ENCODE results near the gene DISC1.
"Not testable (repeated sequence)": the region's sequence is repeated elsewhere in the genome, so short reads cannot be mapped to it uniquely, and the experiment has no call there.

DISC1 gene

DNA sequence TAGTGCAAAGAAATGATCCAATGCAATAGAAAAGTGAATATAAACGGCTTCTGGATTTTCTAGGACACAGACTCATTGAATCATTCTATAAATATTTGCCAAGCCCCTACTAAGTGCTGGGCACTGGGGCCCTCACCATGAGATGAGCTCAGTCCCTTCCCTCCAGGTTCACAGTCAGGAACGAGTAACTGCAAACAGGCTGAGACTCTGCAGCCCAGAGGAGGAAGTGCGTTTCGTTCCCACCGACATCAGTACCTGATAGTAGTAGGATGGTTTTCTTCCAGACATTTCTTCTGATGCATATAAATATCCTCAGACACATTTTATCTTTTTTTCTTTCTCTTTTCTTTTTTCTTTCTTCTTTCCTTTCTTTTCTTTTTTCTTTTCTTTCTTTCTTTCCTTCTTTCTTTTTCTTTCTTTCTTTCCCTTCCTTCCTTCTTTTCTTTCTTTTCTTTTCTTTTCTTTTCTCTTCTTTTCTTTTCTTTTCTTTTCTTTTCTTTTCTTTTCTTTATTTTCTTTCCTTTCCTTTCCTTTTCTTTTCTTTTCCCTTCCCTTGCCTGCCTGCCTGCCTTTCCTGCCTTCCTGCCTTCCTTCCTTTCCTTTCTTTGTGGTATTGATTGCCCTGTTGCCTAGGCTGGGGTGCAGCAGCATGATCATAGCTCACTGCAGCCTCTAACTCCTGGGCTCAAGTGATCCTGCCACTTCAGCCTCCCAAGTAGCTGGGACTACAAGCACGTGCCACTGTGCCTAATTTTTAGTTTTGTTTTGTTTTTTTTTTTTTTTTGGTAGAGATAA lies 135.4 kb downstream of the DISC1 start:
- Histone ChIP-seq H3K36me3 (ENCODE audit: low read length) (no peaks in the 10 kb centered on the region), H3K4me3 (ENCODE audit: insufficient read depth, low read length, poor library complexity, severe bottlenecking) (no peak overlapping the region), H3K27ac (ENCODE audit: low read depth, low read length) (no peak overlapping the region), H3F3A (ENCODE audit: insufficient read depth) (no peaks in the 10 kb centered on the region), H3K27me3 (ENCODE audit: low read length) (no peaks in the 10 kb centered on the region), H3K9ac (ENCODE audit: low read length) (no peak overlapping the region), H3K4me2 (ENCODE audit: low read depth, low read length, poor library complexity, severe bottlenecking) (no peak overlapping the region), H3K9me3 (ENCODE audit: insufficient read depth, low read length) (no peaks in the 10 kb centered on the region), H2AFZ (ENCODE audit: low read depth, low read length, severe bottlenecking) (no peak overlapping the region), H3K9me2 (replicated peaks; ENCODE audit: insufficient read depth, low read length) (no peaks in the 10 kb centered on the region), H3K79me2 (ENCODE audit: insufficient read depth, low read length) (no peaks in the 10 kb centered on the region), H4K20me1 (ENCODE audit: low read depth, low read length) (no peaks in the 10 kb centered on the region)
- TF ChIP-seq EZH2phosphoT487 (conservative IDR thresholded peaks at IDR 0.05; ENCODE audit: low read length) = no peak
- TF ChIP-seq, protein P1, sequence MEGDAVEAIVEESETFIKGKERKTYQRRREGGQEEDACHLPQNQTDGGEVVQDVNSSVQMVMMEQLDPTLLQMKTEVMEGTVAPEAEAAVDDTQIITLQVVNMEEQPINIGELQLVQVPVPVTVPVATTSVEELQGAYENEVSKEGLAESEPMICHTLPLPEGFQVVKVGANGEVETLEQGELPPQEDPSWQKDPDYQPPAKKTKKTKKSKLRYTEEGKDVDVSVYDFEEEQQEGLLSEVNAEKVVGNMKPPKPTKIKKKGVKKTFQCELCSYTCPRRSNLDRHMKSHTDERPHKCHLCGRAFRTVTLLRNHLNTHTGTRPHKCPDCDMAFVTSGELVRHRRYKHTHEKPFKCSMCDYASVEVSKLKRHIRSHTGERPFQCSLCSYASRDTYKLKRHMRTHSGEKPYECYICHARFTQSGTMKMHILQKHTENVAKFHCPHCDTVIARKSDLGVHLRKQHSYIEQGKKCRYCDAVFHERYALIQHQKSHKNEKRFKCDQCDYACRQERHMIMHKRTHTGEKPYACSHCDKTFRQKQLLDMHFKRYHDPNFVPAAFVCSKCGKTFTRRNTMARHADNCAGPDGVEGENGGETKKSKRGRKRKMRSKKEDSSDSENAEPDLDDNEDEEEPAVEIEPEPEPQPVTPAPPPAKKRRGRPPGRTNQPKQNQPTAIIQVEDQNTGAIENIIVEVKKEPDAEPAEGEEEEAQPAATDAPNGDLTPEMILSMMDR (IDR thresholded peaks at IDR 0.05; ENCODE audit: insufficient read depth, low read length, poor library complexity, severe bottlenecking) = no peak

DNA sequence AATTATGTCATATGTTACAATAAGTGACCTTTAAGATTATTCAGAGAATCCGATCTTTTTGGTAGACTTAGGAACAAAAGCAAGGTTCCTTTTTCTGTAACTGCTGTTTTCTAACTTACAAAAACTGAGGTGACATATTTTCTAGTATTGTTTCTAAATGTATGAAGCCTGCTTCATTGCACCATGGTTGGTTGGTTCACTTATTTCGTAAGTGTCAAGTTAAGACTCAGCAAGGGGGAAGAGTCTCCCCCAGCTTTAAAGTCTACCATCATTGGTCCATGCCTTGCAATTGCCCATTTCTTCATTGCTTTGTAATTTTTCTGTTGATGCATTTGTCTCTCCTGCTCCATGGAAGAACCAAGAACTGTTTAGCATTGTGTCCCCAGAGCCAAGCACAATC lies 136.9 kb downstream of the DISC1 start:
- H3K4me2 ChIP-seq (ENCODE audit: low read depth, low read length, poor library complexity, severe bottlenecking) = no peak overlapping the region

DNA sequence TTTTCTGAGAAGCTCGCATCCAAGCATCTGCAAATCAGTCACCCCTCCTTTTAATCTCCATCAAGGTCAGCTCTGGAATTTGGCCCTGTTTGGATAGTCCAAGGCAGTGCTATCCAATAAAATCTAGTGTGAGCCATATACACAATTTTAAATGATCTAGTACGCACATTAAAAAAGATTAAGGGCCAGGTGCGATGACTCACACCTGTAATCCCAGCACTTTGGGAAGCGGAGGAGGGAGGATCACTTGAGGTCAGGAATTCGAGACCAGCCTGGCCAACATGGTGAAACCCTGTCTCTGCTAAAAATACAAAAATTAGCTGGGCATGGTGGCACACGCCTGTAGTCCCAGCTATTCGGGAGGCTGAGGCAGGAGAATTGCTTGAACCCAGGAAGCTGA lies 139.2 kb downstream of the DISC1 start:
- not testable (repeated sequence) for H3K36me3 ChIP-seq (ENCODE audit: low read length); H3K9ac ChIP-seq (ENCODE audit: low read length); H3K79me2 ChIP-seq (ENCODE audit: insufficient read depth, low read length); H3K27ac ChIP-seq (ENCODE audit: low read depth, low read length); H4K20me1 ChIP-seq (ENCODE audit: low read depth, low read length); H3K4me3 ChIP-seq (ENCODE audit: insufficient read depth, low read length, poor library complexity, severe bottlenecking); H3K4me2 ChIP-seq (ENCODE audit: low read depth, low read length, poor library complexity, severe bottlenecking); H2AFZ ChIP-seq (ENCODE audit: low read depth, low read length, severe bottlenecking); H3K27me3 ChIP-seq (ENCODE audit: low read length); H3K9me3 ChIP-seq (ENCODE audit: insufficient read depth, low read length); H3K9me2 ChIP-seq (replicated peaks; ENCODE audit: insufficient read depth, low read length); H3F3A ChIP-seq (ENCODE audit: insufficient read depth)

More for the DNA sequence above, 136.9 kb downstream of the DISC1 start:
- no peaks in the 10 kb centered on the region for H3K9me2 ChIP-seq (replicated peaks; ENCODE audit: insufficient read depth, low read length)
- H3K9ac ChIP-seq (ENCODE audit: low read length) = no peak overlapping the region
- no peaks in the 10 kb centered on the region for H4K20me1 ChIP-seq (ENCODE audit: low read depth, low read length)
- H3K36me3 ChIP-seq (ENCODE audit: low read length) = no peaks in the 10 kb centered on the region
- H3K27ac ChIP-seq (ENCODE audit: low read depth, low read length) = no peak overlapping the region
- H3K27me3 ChIP-seq (ENCODE audit: low read length) = no peaks in the 10 kb centered on the region
- TF ChIP-seq, protein P1 (IDR thresholded peaks at IDR 0.05; ENCODE audit: insufficient read depth, low read length, poor library complexity, severe bottlenecking) = no peak
- no peak for TF ChIP-seq EZH2phosphoT487 (conservative IDR thresholded peaks at IDR 0.05; ENCODE audit: low read length)
- H3K4me3 ChIP-seq (ENCODE audit: insufficient read depth, low read length, poor library complexity, severe bottlenecking) = no peak overlapping the region
- no peaks in the 10 kb centered on the region for H3K79me2 ChIP-seq (ENCODE audit: insufficient read depth, low read length)
- no peaks in the 10 kb centered on the region for H3F3A ChIP-seq (ENCODE audit: insufficient read depth)
- no peaks in the 10 kb centered on the region for H3K9me3 ChIP-seq (ENCODE audit: insufficient read depth, low read length)
- H2AFZ ChIP-seq (ENCODE audit: low read depth, low read length, severe bottlenecking) = no peak overlapping the region

DNA sequence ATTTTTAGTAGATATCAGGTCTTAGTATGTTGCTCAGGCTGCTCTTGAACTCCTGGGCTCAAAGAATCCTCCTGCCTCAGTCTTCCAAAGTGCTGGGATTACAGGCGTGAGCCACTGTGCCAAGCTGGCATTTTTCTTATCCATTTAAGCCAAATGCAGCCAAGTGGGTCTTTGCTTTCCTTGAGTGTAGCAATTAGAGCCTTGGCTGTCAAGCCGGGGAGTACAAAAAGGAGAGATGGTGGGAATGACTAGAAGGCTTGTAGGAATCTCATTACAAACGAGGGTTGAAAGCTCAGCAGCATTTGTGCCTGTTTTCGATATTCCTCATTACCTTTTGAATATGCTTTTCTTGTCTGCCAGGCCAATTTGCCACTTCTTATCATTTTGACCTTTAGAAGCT lies 140.9 kb downstream of the DISC1 start:
- Histone ChIP-seq H3K27me3 (ENCODE audit: low read length) (no peaks in the 10 kb centered on the region), H3K79me2 (ENCODE audit: insufficient read depth, low read length) (no peaks in the 10 kb centered on the region), H3K36me3 (ENCODE audit: low read length) (no peaks in the 10 kb centered on the region), H3K27ac (ENCODE audit: low read depth, low read length) (no peak overlapping the region), H3K4me3 (ENCODE audit: insufficient read depth, low read length, poor library complexity, severe bottlenecking) (no peak overlapping the region), H2AFZ (ENCODE audit: low read depth, low read length, severe bottlenecking) (no peak overlapping the region), H3K9ac (ENCODE audit: low read length) (no peak overlapping the region), H4K20me1 (ENCODE audit: low read depth, low read length) (no peaks in the 10 kb centered on the region), H3K9me2 (replicated peaks; ENCODE audit: insufficient read depth, low read length) (no peaks in the 10 kb centered on the region), H3F3A (ENCODE audit: insufficient read depth) (no peaks in the 10 kb centered on the region), H3K4me2 (ENCODE audit: low read depth, low read length, poor library complexity, severe bottlenecking) (no peak overlapping the region), H3K9me3 (ENCODE audit: insufficient read depth, low read length) (no peaks in the 10 kb centered on the region)
- TF ChIP-seq EZH2phosphoT487 (conservative IDR thresholded peaks at IDR 0.05; ENCODE audit: low read length) = no peak
- TF ChIP-seq, protein P1 (IDR thresholded peaks at IDR 0.05; ENCODE audit: insufficient read depth, low read length, poor library complexity, severe bottlenecking) = no peak
